Ascending aorta (tissue), 2 donors: ENCODE data around the gene ATAD3A. TPM values are rescaled to one million over a fixed set of nuclear protein-coding genes. Genes with fewer than 3 reads are reported as not detected.
"Not testable (repeated sequence)": the region's sequence is repeated elsewhere in the genome, so short reads cannot be mapped to it uniquely, and the experiment has no call there.

Experiments
- DNase-seq, 2 donors: peaks; one replicate each; pipeline ENCODE4 v3.0.0-alpha.2; 2019; ENCODE audit warnings: low spot score in 2 of 2
- H3K27ac ChIP-seq, 2 donors: fragments of 200-600 bp; sonication (generic); one replicate each; pipeline ENCODE4 v1.5.1; 2016 to 2017; ENCODE audit warnings: mild to moderate bottlenecking in 1 of 2
- H3K27me3 ChIP-seq: fragments of 200-600 bp; sonication (generic); one replicate; pipeline ENCODE4 v1.5.1; 2017
- H3K36me3 ChIP-seq, 2 donors: fragments of 200-600 bp; sonication (generic); one replicate each; pipeline ENCODE4 v1.5.1; 2016
- H3K4me1 ChIP-seq, 2 donors: fragments of 200-600 bp; sonication (generic); one replicate each; pipeline ENCODE4 v1.5.1; 2016 to 2017; ENCODE audit warnings: mild to moderate bottlenecking in 1 of 2
- H3K4me3 ChIP-seq, 2 donors: fragments of 200-600 bp; sonication (generic); one replicate each; pipeline ENCODE4 v1.5.1; 2016 to 2017; ENCODE audit warnings: mild to moderate bottlenecking in 1 of 2
- H3K9me3 ChIP-seq, 2 donors: fragments of 200-600 bp; sonication (generic); one replicate each; pipeline ENCODE4 v1.5.1; 2016
- CTCF ChIP-seq, 3 experiments: fragments of 200-600 bp in 2 of 3; fragments of 450-650 bp in 1 of 3; sonication (generic) in 2 of 3; IDR thresholded peaks; one replicate each; pipeline ENCODE4 v1.5.1; 2016 to 2019; ENCODE audit warnings: antibody characterized with exemption in 3 of 3, mild to moderate bottlenecking in 1 of 3, moderate library complexity in 1 of 3
- intact Hi-C: fragments of 100-400 bp; cut with DNase I; formaldehyde crosslinking; loops from one replicate; pipeline ENCODE4 v1.15.1; 2023
- total RNA-seq: library from RNA; depleted of rRNA; stranded (reverse); fragments of >200 nt; gene quantifications from one replicate; pipeline ENCODE4 v1.1.0, GENCODE V29; 2016

ATAD3A gene
- total RNA-seq, 1 donor from 2014 or later, result 46.3 TPM

- no peaks in the 10 kb centered on the region for H3K4me1 ChIP-seq
- no peak overlapping the region for H3K4me3 ChIP-seq
- H3K27ac ChIP-seq, result no peak overlapping the region
- no peaks in the 10 kb centered on the region for H3K27me3 ChIP-seq
- TF ChIP-seq CTCF (IDR thresholded peaks at IDR 0.05), result no peak
- peaks cover 61 to 82% of the 10 kb centered on the region in 2 donors for H3K36me3 ChIP-seq
- intact Hi-C loops, result no loop called here
- no peak for DNase-seq
- H3K9me3 ChIP-seq, result peaks cover 0 to 18% of the 10 kb centered on the region in 2 donors
These were observed 22.1 kb upstream of the ATAD3A start for GRCh38 chr1:1489861-1490260.

- Histone ChIP-seq H3K9me3 (peaks cover 0 to 18% of the 10 kb centered on the region in 2 donors), H3K4me3 (no peak overlapping the region), H3K27me3 (no peaks in the 10 kb centered on the region), H3K27ac (no peak overlapping the region), H3K4me1 (no peaks in the 10 kb centered on the region), H3K36me3 (peaks cover 58 to 81% of the 10 kb centered on the region in 2 donors)
- no peak for DNase-seq
- intact Hi-C loops, result no loop called here
- TF ChIP-seq CTCF (IDR thresholded peaks at IDR 0.05), result no peak
These were observed 21.2 kb upstream of the ATAD3A start for GRCh38 chr1:1490633-1491230.

GRCh38 chr1:1491601-1492000, 20.4 kb upstream of the ATAD3A start:
- no peaks in the 10 kb centered on the region for H3K27me3 ChIP-seq
- H3K36me3 ChIP-seq, result peaks cover 57 to 80% of the 10 kb centered on the region in 2 donors
- no peak for TF ChIP-seq CTCF (IDR thresholded peaks at IDR 0.05)
- no peak overlapping the region for H3K4me3 ChIP-seq
- no peaks in the 10 kb centered on the region for H3K4me1 ChIP-seq
- no peak for DNase-seq
- intact Hi-C loops, result no loop called here
- H3K27ac ChIP-seq, result no peak overlapping the region
- H3K9me3 ChIP-seq, result peaks cover 0 to 18% of the 10 kb centered on the region in 2 donors

GRCh38 chr1:1494311-1494710, 17.7 kb upstream of the ATAD3A start:
- H3K4me3 ChIP-seq, intact Hi-C loops, H3K27me3 ChIP-seq, H3K4me1 ChIP-seq, H3K27ac ChIP-seq, DNase-seq: not testable (repeated sequence)
- Histone ChIP-seq H3K36me3 (peaks cover 37 to 59% of the 10 kb centered on the region in 2 donors), H3K9me3 (peaks cover 0 to 18% of the 10 kb centered on the region in 2 donors)

- H3K27me3 ChIP-seq, intact Hi-C loops, H3K4me1 ChIP-seq, H3K4me3 ChIP-seq, DNase-seq, H3K27ac ChIP-seq: not testable (repeated sequence)
- peaks cover 28 to 47% of the 10 kb centered on the region in 2 donors for H3K36me3 ChIP-seq
- H3K9me3 ChIP-seq, result peaks cover 0 to 18% of the 10 kb centered on the region in 2 donors
These were observed 16.4 kb upstream of the ATAD3A start for GRCh38 chr1:1495461-1495975.

GRCh38 chr1:1504777-1505365, 7.1 kb upstream of the ATAD3A start:
- intact Hi-C loops, result not testable (repeated sequence)

More at GRCh38 chr1:1504777-1505365, 7.1 kb upstream of the ATAD3A start:
- not testable (repeated sequence) for H3K4me3 ChIP-seq, H3K4me1 ChIP-seq, H3K36me3 ChIP-seq, H3K9me3 ChIP-seq, H3K27me3 ChIP-seq
- TF ChIP-seq CTCF (IDR thresholded peaks at IDR 0.05), result peak; percentile 44 to 46 (median 44)
- DNase-seq, result peak; percentile 23 to 85
- peak overlapping the region; percentile 14 to 53 for H3K27ac ChIP-seq
